HG03060 (cell line): ENCODE results near the gene WFDC2.

Source experiments
- ATAC-seq: cut with Tn5 transposase; IDR thresholded peaks from one replicate; pipeline ENCODE4 v1.9.1; 2021; ENCODE audit warnings: low read depth, moderate number of reproducible peaks; ENCODE audit not compliant: unreplicated experiment

Gene WFDC2

DNA sequence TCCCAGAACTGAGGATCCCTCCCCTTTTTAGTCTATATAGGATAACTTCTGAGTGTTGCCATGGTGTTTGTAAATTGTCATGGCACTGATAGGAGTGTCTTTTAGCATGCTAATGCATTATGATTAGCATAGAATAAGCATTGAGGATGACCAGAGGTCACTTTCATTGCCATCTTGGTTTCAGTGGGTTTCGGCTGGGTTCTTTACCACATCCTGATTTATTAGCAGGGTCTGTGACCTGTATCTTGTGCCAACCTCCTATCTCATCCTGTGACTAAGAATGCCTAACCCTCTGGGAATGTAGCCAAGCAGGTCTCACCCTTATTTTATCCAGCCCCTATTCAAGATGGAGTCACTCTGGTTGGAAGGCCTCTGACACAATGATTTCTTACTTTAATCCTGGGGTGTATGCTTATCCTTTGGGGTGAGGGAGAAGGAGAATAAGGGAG, 19.6 kb downstream of the WFDC2 start:
- ATAC-seq = no peak

DNA sequence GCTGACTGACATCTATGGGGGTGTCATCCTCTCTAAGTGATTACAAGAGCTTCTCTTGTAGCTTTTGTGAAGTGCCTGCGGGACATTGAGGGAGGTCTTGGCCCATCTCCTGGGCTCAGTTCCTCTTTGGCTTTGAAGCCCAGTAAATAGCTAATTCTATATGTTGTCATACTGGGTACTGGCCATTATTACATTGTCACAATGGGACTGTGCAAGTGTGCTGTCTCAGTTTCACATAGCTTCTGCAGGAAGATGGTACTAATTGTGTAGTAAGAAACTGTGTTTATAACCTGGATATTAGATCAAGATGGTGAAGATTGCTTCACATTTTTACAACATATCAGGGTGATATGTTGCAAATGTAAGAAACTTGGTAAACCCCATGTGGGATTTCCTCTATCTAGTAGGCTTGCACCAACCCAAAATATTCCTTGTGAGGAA, 26.0 kb downstream of the WFDC2 start:
- no peak for ATAC-seq

DNA sequence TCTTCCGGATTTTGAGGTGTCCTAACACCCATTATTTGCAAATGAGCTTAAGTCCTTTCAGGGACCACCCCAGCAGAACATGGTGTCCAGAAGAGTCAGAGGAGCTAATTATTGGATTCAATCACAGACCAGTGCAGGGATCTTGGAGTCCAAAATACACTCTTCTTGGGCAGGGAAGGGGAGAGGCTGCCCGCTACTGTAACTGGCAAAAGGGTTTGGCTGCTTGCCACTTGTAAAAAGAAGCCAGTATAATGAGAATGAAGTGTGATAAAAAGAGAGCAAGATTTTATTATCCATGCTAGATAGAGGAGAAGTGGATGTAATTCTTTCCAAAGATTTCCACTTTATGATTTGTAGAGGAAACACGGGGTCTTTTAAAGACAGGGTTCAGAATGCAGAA, 26.6 kb downstream of the WFDC2 start:
- no peak for ATAC-seq

DNA sequence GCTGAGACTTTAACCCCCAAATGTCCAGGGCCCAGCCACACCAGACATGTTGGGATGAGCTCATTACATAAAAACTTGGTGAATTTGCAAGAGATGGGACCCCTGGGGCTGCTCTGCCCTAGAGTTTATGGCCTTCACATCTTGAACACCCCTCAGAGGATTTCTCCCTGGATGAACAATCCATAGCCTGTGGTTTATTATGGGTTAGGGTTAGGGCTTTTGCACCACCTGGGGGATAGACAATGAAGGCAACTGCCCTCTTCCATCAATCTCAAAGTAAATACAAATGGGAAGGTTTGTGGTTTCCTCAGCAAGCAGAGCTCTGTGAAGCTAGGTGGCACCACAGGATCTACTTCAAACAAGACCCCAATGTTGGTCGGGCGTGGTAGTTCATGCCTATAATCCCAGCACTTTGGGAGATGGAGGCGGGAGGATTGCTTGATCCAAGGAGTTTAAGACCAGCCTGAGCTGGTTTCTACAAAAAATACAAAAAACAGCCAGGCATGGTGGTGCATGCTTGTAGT, 28.5 kb downstream of the WFDC2 start:
- ATAC-seq = no peak

GRCh38 chr20:45500022-45500421, 30.5 kb downstream of the WFDC2 start:
- ATAC-seq = no peak

- no peak for ATAC-seq
Measured at GRCh38 chr20:45501600-45501999, 32.0 kb downstream of the WFDC2 start.

DNA sequence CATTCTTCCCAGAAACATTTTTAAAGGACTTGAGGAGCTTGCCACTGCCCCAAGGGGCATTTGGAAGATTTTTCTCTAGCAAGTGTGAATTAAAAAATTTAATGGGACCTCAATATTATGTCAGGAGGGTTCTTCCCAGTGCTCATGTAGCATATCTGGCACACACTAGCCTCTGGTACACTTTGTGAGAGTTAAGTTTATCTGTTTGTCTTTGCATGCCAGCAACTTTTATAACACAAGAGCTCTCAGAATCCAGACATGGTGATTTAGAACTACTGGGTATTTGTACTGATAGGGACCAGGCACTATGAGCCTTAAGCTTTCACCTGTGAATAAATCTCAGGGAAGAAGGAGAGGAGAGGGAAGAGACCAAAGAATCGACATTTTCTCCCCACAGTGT, 33.0 kb downstream of the WFDC2 start:
- ATAC-seq = no peak

- ATAC-seq = no peak
Measured at GRCh38 chr20:45503403-45503802, 33.9 kb downstream of the WFDC2 start.

GRCh38 chr20:45506398-45506797, 36.8 kb downstream of the WFDC2 start:
- ATAC-seq = no peak

- peak; percentile 59 for ATAC-seq
Measured at GRCh38 chr20:45507011-45507820, 37.7 kb downstream of the WFDC2 start.

- no peak for ATAC-seq
Measured at GRCh38 chr20:45508068-45508886, 38.7 kb downstream of the WFDC2 start.

DNA sequence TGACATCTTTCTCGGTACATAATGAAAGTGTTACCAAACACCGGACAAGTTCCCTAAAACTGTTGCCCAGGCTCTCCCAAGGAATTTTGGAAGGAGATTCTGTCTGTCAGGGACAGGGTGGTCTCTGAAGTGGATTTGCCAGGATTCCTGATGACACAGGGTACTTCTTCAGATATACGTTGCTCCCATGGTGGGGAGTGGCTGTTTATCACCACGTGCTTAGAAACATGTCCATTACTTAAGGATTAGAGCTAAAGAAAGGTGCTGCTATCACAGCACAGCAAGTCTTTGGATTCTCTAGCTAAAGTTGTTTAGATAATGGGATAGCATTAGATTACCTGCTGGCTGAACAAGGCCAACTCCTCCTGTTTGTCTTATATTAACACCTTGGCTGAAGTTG, 39.5 kb downstream of the WFDC2 start:
- no peak for ATAC-seq

- no peak for ATAC-seq
Measured at GRCh38 chr20:45510242-45510862, 40.8 kb downstream of the WFDC2 start.

GRCh38 chr20:45515147-45515913, 45.8 kb downstream of the WFDC2 start, which contains the start of gene SPINT3:
Gene SPINT3, minus strand, starts transcription at chr20:45515622. Its CDS starts 14 bp downstream, at chr20:45515608.
- no peak for ATAC-seq

- ATAC-seq = no peak
Measured at GRCh38 chr20:45518282-45518681, 48.7 kb downstream of the WFDC2 start.

DNA sequence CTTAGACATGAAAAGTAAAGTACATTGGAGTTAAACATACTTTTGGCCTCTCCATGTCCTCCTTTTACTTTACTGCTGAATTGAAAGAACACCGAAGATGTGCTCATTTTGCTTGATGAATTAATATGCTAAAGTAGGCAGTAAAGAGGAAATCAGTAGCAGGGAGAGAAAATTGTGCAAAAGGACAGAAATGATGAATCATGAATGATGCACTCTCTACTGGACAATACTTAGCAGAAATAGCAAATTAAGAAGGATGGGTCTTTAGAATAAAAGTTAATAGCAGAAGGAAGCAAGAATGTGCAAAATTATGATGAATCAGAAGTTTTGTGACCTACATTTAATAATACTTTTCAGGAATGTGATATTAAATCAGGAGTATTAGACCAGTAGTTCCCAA, 54.3 kb downstream of the WFDC2 start:
- ATAC-seq = no peak

DNA sequence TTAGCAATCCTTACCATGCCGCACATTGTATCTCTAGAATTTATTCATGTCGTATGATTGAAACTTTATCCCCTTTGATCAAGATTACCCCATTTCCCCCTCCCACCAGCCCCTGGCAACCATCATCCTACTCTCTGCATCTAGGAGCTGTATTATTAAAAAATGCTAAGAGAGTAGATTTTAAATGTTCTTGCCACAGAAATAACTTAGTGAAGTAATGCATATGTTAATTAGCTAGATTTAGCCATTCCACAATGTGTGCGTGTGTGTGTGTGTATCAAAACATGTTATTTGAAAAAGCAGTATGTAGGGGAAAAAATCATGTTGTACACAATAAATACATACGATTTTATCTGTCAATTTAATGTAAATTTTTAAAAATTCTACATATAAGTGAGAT, 57.7 kb downstream of the WFDC2 start:
- ATAC-seq = no peak
